ENCODE measurements around the gene RBM18.

Gene RBM18

GRCh38 chr9:122213102-122213588, 51.5 kb downstream of the RBM18 start:
- no peaks in the 10 kb centered on the region for H3K4me1 ChIP-seq (ENCODE audit: insufficient read depth, low read length)
- H3K4me3 ChIP-seq (ENCODE audit: low read depth in 1 of 2, low read length in 2 of 2): no peak overlapping the region
- H3K36me3 ChIP-seq (ENCODE audit: insufficient read depth, low read length): no peaks in the 10 kb centered on the region
- no peaks in the 10 kb centered on the region for H3K9me3 ChIP-seq (ENCODE audit: low read length)
- H3K27ac ChIP-seq (ENCODE audit: low read depth, low read length): no peak overlapping the region
- no peak overlapping the region for H3K9ac ChIP-seq (ENCODE audit: low read length)
- peaks cover 39 to 53% of the 10 kb centered on the region in 2 donors for H3K27me3 ChIP-seq (ENCODE audit: control insufficient read depth in 1 of 2, insufficient read depth in 2 of 2, low read length in 2 of 2)

- H3K36me3 ChIP-seq (ENCODE audit: insufficient read depth, low read length): no peaks in the 10 kb centered on the region
- no peaks in the 10 kb centered on the region for H3K4me1 ChIP-seq (ENCODE audit: insufficient read depth, low read length)
- H3K27ac ChIP-seq (ENCODE audit: low read depth, low read length): no peak overlapping the region
- no peak overlapping the region for H3K9ac ChIP-seq (ENCODE audit: low read length)
- no peaks in the 10 kb centered on the region for H3K9me3 ChIP-seq (ENCODE audit: low read length)
- peaks cover 38 to 49% of the 10 kb centered on the region in 2 donors for H3K27me3 ChIP-seq (ENCODE audit: control insufficient read depth in 1 of 2, insufficient read depth in 2 of 2, low read length in 2 of 2)
- H3K4me3 ChIP-seq (ENCODE audit: low read depth in 1 of 2, low read length in 2 of 2): no peak overlapping the region
These were observed 52.1 kb downstream of the RBM18 start for GRCh38 chr9:122212473-122213004.

- H3K9ac ChIP-seq (ENCODE audit: low read length): no peak overlapping the region
- no peak overlapping the region for H3K4me3 ChIP-seq (ENCODE audit: low read depth in 1 of 2, low read length in 2 of 2)
- H3K4me1 ChIP-seq (ENCODE audit: insufficient read depth, low read length): no peaks in the 10 kb centered on the region
- H3K27me3 ChIP-seq (ENCODE audit: control insufficient read depth in 1 of 2, insufficient read depth in 2 of 2, low read length in 2 of 2): peaks cover 20 to 21% of the 10 kb centered on the region in 2 donors
- no peak overlapping the region for H3K27ac ChIP-seq (ENCODE audit: low read depth, low read length)
- no peaks in the 10 kb centered on the region for H3K9me3 ChIP-seq (ENCODE audit: low read length)
- H3K36me3 ChIP-seq (ENCODE audit: insufficient read depth, low read length): no peaks in the 10 kb centered on the region
These were observed 55.2 kb downstream of the RBM18 start for GRCh38 chr9:122209451-122209850.

- H3K36me3 ChIP-seq (ENCODE audit: insufficient read depth, low read length): no peaks in the 10 kb centered on the region
These were observed 57.5 kb downstream of the RBM18 start for GRCh38 chr9:122207096-122207495.

GRCh38 chr9:122206118-122207046, 58.3 kb downstream of the RBM18 start:
- H3K27me3 ChIP-seq (ENCODE audit: control insufficient read depth in 1 of 2, insufficient read depth in 2 of 2, low read length in 2 of 2): no peaks in the 10 kb centered on the region
- H3K4me1 ChIP-seq (ENCODE audit: insufficient read depth, low read length): no peaks in the 10 kb centered on the region
- H3K36me3 ChIP-seq (ENCODE audit: insufficient read depth, low read length): no peaks in the 10 kb centered on the region
- no peak overlapping the region for H3K9ac ChIP-seq (ENCODE audit: low read length)
- no peak overlapping the region for H3K27ac ChIP-seq (ENCODE audit: low read depth, low read length)
- H3K9me3 ChIP-seq (ENCODE audit: low read length): no peaks in the 10 kb centered on the region
- H3K4me3 ChIP-seq (ENCODE audit: low read depth in 1 of 2, low read length in 2 of 2): no peak overlapping the region

More at GRCh38 chr9:122207096-122207495, 57.5 kb downstream of the RBM18 start:
- H3K9ac ChIP-seq (ENCODE audit: low read length): no peak overlapping the region
- H3K4me1 ChIP-seq (ENCODE audit: insufficient read depth, low read length): no peaks in the 10 kb centered on the region
- no peaks in the 10 kb centered on the region for H3K9me3 ChIP-seq (ENCODE audit: low read length)
- no peak overlapping the region for H3K27ac ChIP-seq (ENCODE audit: low read depth, low read length)
- H3K4me3 ChIP-seq (ENCODE audit: low read depth in 1 of 2, low read length in 2 of 2): no peak overlapping the region
- H3K27me3 ChIP-seq (ENCODE audit: control insufficient read depth in 1 of 2, insufficient read depth in 2 of 2, low read length in 2 of 2): peaks cover 0 to 7% of the 10 kb centered on the region in 2 donors

GRCh38 chr9:122205176-122205575, 59.5 kb downstream of the RBM18 start:
- Histone ChIP-seq H3K4me1 (ENCODE audit: insufficient read depth, low read length) (no peaks in the 10 kb centered on the region), H3K4me3 (ENCODE audit: low read depth in 1 of 2, low read length in 2 of 2) (no peak overlapping the region), H3K9ac (ENCODE audit: low read length) (no peak overlapping the region), H3K27ac (ENCODE audit: low read depth, low read length) (no peak overlapping the region), H3K27me3 (ENCODE audit: control insufficient read depth in 1 of 2, insufficient read depth in 2 of 2, low read length in 2 of 2) (no peaks in the 10 kb centered on the region), H3K36me3 (ENCODE audit: insufficient read depth, low read length) (no peaks in the 10 kb centered on the region), H3K9me3 (ENCODE audit: low read length) (no peaks in the 10 kb centered on the region)

- no peaks in the 10 kb centered on the region for H3K36me3 ChIP-seq (ENCODE audit: insufficient read depth, low read length)
- no peaks in the 10 kb centered on the region for H3K4me1 ChIP-seq (ENCODE audit: insufficient read depth, low read length)
- H3K27ac ChIP-seq (ENCODE audit: low read depth, low read length): no peak overlapping the region
- no peak overlapping the region for H3K4me3 ChIP-seq (ENCODE audit: low read depth in 1 of 2, low read length in 2 of 2)
- H3K9me3 ChIP-seq (ENCODE audit: low read length): no peaks in the 10 kb centered on the region
- H3K9ac ChIP-seq (ENCODE audit: low read length): no peak overlapping the region
- H3K27me3 ChIP-seq (ENCODE audit: control insufficient read depth in 1 of 2, insufficient read depth in 2 of 2, low read length in 2 of 2): no peaks in the 10 kb centered on the region
These were observed 60.1 kb downstream of the RBM18 start for GRCh38 chr9:122204491-122204890.

GRCh38 chr9:122204055-122204454, 60.6 kb downstream of the RBM18 start:
- no peak overlapping the region for H3K4me3 ChIP-seq (ENCODE audit: low read depth in 1 of 2, low read length in 2 of 2)
- H3K9me3 ChIP-seq (ENCODE audit: low read length): no peaks in the 10 kb centered on the region
- no peaks in the 10 kb centered on the region for H3K27me3 ChIP-seq (ENCODE audit: control insufficient read depth in 1 of 2, insufficient read depth in 2 of 2, low read length in 2 of 2)
- H3K36me3 ChIP-seq (ENCODE audit: insufficient read depth, low read length): no peaks in the 10 kb centered on the region
- no peak overlapping the region for H3K9ac ChIP-seq (ENCODE audit: low read length)
- no peaks in the 10 kb centered on the region for H3K4me1 ChIP-seq (ENCODE audit: insufficient read depth, low read length)
- no peak overlapping the region for H3K27ac ChIP-seq (ENCODE audit: low read depth, low read length)

- no peak overlapping the region for H3K4me3 ChIP-seq (ENCODE audit: low read depth in 1 of 2, low read length in 2 of 2)
- no peak overlapping the region for H3K27ac ChIP-seq (ENCODE audit: low read depth, low read length)
- no peaks in the 10 kb centered on the region for H3K4me1 ChIP-seq (ENCODE audit: insufficient read depth, low read length)
- H3K27me3 ChIP-seq (ENCODE audit: control insufficient read depth in 1 of 2, insufficient read depth in 2 of 2, low read length in 2 of 2): no peaks in the 10 kb centered on the region
- H3K36me3 ChIP-seq (ENCODE audit: insufficient read depth, low read length): no peaks in the 10 kb centered on the region
- no peaks in the 10 kb centered on the region for H3K9me3 ChIP-seq (ENCODE audit: low read length)
- no peak overlapping the region for H3K9ac ChIP-seq (ENCODE audit: low read length)
These were observed 62.5 kb downstream of the RBM18 start for GRCh38 chr9:122202111-122202510.

GRCh38 chr9:122201641-122202040, 63.0 kb downstream of the RBM18 start:
- H3K4me3 ChIP-seq (ENCODE audit: low read depth in 1 of 2, low read length in 2 of 2): no peak overlapping the region
- no peak overlapping the region for H3K9ac ChIP-seq (ENCODE audit: low read length)
- H3K36me3 ChIP-seq (ENCODE audit: insufficient read depth, low read length): no peaks in the 10 kb centered on the region
- no peaks in the 10 kb centered on the region for H3K9me3 ChIP-seq (ENCODE audit: low read length)
- H3K27ac ChIP-seq (ENCODE audit: low read depth, low read length): no peak overlapping the region
- no peaks in the 10 kb centered on the region for H3K4me1 ChIP-seq (ENCODE audit: insufficient read depth, low read length)
- no peaks in the 10 kb centered on the region for H3K27me3 ChIP-seq (ENCODE audit: control insufficient read depth in 1 of 2, insufficient read depth in 2 of 2, low read length in 2 of 2)

- Histone ChIP-seq H3K27ac (ENCODE audit: low read depth, low read length) (no peak overlapping the region), H3K9me3 (ENCODE audit: low read length) (no peaks in the 10 kb centered on the region), H3K4me1 (ENCODE audit: insufficient read depth, low read length) (no peaks in the 10 kb centered on the region), H3K9ac (ENCODE audit: low read length) (no peak overlapping the region), H3K36me3 (ENCODE audit: insufficient read depth, low read length) (no peaks in the 10 kb centered on the region), H3K27me3 (ENCODE audit: control insufficient read depth in 1 of 2, insufficient read depth in 2 of 2, low read length in 2 of 2) (no peaks in the 10 kb centered on the region), H3K4me3 (ENCODE audit: low read depth in 1 of 2, low read length in 2 of 2) (no peak overlapping the region)
These were observed 63.6 kb downstream of the RBM18 start for GRCh38 chr9:122200960-122201595.
